RWPE2 (cell line): ENCODE data around the gene CDH6.

Experiments
- ATAC-seq: fragments of 200-7000 bp; cut with Tn5 transposase; 3 replicates; pipeline ENCODE4 v1.9.1; 2021; ENCODE audit warnings: low read depth
- DNase-seq: peaks from one replicate; pipeline ENCODE4 v3.0.0-alpha.2; 2020; ENCODE audit warnings: low spot score
- H3K27ac ChIP-seq: fragments of 450-650 bp; 2 replicates; pipeline ENCODE4 v1.5.1; 2017; ENCODE audit warnings: mild to moderate bottlenecking; ENCODE audit not compliant: poor library complexity, severe bottlenecking
- H3K27me3 ChIP-seq: fragments of 250-450 bp; sonication (Bioruptor Pico); 2 replicates; pipeline ENCODE4 v1.5.1; 2021; ENCODE audit warnings: mild to moderate bottlenecking, moderate library complexity; ENCODE audit not compliant: insufficient read depth, poor library complexity, severe bottlenecking
- H3K36me3 ChIP-seq: fragments of 250-450 bp; sonication (Bioruptor Pico); 2 replicates; pipeline ENCODE4 v1.5.1; 2020; ENCODE audit warnings: low read depth, mild to moderate bottlenecking, moderate library complexity
- H3K4me1 ChIP-seq: fragments of 250-450 bp; sonication (Bioruptor Pico); 2 replicates; pipeline ENCODE4 v1.5.1; 2021; ENCODE audit warnings: mild to moderate bottlenecking, moderate library complexity; ENCODE audit not compliant: insufficient read depth, poor library complexity, severe bottlenecking
- H3K4me3 ChIP-seq: fragments of 250-450 bp; sonication (Bioruptor Pico); 2 replicates; pipeline ENCODE4 v1.5.1; 2021; ENCODE audit warnings: mild to moderate bottlenecking, moderate library complexity; ENCODE audit not compliant: severe bottlenecking
- H3K9me3 ChIP-seq: fragments of 250-450 bp; sonication (Bioruptor Pico); 2 replicates; pipeline ENCODE4 v1.5.1; 2021; ENCODE audit warnings: mild to moderate bottlenecking, moderate library complexity; ENCODE audit not compliant: severe bottlenecking
- TF ChIP-seq, protein P1 (sequence below): fragments of 450-650 bp; IDR thresholded peaks from one replicate; pipeline ENCODE4 v1.5.1; 2017; ENCODE audit warnings: mild to moderate bottlenecking, moderate library complexity; ENCODE audit not compliant: poor library complexity, severe bottlenecking

CDH6 gene

GRCh38 chr5:31193591-31194467 is at the start of gene CDH6:
Gene CDH6, plus strand, starts transcription at chr5:31193686. Its CDS starts 73,788 bp downstream, at chr5:31267474.
- TF ChIP-seq, protein P1, sequence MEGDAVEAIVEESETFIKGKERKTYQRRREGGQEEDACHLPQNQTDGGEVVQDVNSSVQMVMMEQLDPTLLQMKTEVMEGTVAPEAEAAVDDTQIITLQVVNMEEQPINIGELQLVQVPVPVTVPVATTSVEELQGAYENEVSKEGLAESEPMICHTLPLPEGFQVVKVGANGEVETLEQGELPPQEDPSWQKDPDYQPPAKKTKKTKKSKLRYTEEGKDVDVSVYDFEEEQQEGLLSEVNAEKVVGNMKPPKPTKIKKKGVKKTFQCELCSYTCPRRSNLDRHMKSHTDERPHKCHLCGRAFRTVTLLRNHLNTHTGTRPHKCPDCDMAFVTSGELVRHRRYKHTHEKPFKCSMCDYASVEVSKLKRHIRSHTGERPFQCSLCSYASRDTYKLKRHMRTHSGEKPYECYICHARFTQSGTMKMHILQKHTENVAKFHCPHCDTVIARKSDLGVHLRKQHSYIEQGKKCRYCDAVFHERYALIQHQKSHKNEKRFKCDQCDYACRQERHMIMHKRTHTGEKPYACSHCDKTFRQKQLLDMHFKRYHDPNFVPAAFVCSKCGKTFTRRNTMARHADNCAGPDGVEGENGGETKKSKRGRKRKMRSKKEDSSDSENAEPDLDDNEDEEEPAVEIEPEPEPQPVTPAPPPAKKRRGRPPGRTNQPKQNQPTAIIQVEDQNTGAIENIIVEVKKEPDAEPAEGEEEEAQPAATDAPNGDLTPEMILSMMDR = no peak
- ATAC-seq (peak; percentile 69), DNase-seq (peak; percentile 52)
- no peaks in the 10 kb centered on the region for H3K36me3 ChIP-seq
- H3K27ac ChIP-seq = no peak within 1 kb of the TSS
- H3K4me1 ChIP-seq = no peaks in the 10 kb centered on the region
- no peaks in the 10 kb centered on the region for H3K9me3 ChIP-seq
- H3K4me3 ChIP-seq = no peak within 1 kb of the TSS
- peaks cover 84% of the 10 kb centered on the region for H3K27me3 ChIP-seq

GRCh38 chr5:31144364-31144763 is 49.1 kb upstream of the CDH6 start:
- no peak overlapping the region for H3K27ac ChIP-seq
- ATAC-seq = no peak
- TF ChIP-seq, protein P1 = no peak

DNA sequence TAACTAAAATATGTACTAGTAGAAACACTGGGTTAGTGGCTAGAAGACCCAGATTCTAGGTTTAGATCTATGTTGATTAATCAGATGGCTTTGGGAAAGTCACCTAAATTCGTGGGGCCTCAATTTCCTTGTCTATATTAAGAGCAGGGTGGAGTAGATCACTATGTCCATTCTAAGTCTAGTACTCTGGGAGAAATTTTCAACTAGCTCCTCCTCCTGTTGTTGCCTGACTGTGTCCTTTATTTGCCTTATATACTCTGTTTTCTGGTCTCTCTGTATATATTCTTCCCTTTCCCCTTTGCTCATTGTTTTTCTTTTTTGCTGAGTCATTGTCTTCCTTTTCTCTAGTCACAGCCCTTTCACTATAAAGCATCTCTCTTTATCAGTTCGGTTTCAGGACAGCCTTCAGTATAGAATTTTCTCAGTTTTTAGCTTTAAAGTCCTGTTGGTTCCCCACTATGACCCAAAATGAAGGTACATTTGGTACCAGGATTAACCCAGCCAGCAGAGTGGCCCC is 44.5 kb upstream of the CDH6 start:
- Histone ChIP-seq H3K9me3 (no peaks in the 10 kb centered on the region), H3K27ac (no peak overlapping the region), H3K4me3 (no peak overlapping the region), H3K4me1 (no peaks in the 10 kb centered on the region), H3K27me3 (no peaks in the 10 kb centered on the region), H3K36me3 (no peaks in the 10 kb centered on the region)
- ATAC-seq = no peak
- no peak for DNase-seq
- TF ChIP-seq, protein P1 = no peak

More at GRCh38 chr5:31144364-31144763, 49.1 kb upstream of the CDH6 start:
- Histone ChIP-seq H3K9me3 (no peaks in the 10 kb centered on the region), H3K4me3 (no peak overlapping the region), H3K4me1 (no peaks in the 10 kb centered on the region), H3K27me3 (peaks cover 1% of the 10 kb centered on the region), H3K36me3 (no peaks in the 10 kb centered on the region)
- DNase-seq = no peak

- TF ChIP-seq, protein P1 = no peak
- H3K4me1 ChIP-seq = no peaks in the 10 kb centered on the region
- H3K4me3 ChIP-seq = no peak overlapping the region
- no peak for DNase-seq
- no peak overlapping the region for H3K27ac ChIP-seq
- H3K9me3 ChIP-seq = no peaks in the 10 kb centered on the region
- H3K36me3 ChIP-seq = no peaks in the 10 kb centered on the region
- H3K27me3 ChIP-seq = peaks cover 9% of the 10 kb centered on the region
- no peak for ATAC-seq
Measured at GRCh38 chr5:31153521-31153920, 40.0 kb upstream of the CDH6 start.
